ENCODE data around the gene SESTD1.
A peak's percentile ranks its signal among the peaks of the same experiment; 100 is the strongest.

SESTD1 gene

GRCh38 chr2:179179719-179180118 lies 84.9 kb downstream of the SESTD1 start:
- DNase-seq: no peak

- no peak for DNase-seq
Observed at GRCh38 chr2:179177694-179178093, 86.9 kb downstream of the SESTD1 start.

GRCh38 chr2:179174240-179174639 lies 90.4 kb downstream of the SESTD1 start:
- no peak for DNase-seq

GRCh38 chr2:179172894-179173293 lies 91.7 kb downstream of the SESTD1 start:
- DNase-seq: peak; percentile 19

DNA sequence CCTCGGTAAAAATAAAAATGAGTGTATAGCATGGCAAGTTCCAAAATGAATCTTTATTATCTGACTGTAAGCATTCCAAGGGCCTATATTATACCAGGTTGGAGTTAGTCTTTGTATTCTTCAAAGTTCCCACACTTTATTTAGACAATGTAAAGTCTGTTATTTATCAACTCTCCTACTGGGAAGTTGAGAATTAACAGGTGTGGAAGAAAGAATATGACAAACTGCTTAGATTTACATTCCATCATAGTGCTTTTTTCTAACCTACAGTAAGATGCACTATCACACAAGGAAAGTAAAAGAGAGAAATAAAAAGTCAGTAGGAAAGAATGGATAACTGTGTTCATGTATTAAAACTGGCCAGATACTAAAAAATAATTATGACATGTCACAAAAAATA lies 93.3 kb downstream of the SESTD1 start:
- DNase-seq: no peak

DNA sequence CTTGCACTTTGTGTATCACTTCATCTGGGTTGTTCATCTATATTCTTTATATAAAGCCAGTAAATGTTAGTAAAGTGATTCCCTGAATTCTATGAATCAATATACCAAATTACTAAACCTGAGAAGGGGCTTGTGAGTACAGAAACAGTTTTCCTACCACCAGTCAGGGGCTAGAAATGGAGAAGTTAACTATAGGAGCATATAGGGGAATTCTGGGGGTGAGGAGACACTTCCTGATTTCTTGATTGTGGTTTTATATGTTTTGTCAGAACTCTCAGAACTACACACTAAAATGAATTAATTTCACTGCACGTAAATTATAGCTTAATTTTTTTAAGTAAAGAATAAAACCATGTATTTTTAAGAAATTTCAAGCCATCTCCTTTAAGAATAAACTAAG lies 93.7 kb downstream of the SESTD1 start:
- no peak for DNase-seq

- no peak for DNase-seq
Observed at GRCh38 chr2:179165356-179166000, 99.2 kb downstream of the SESTD1 start.

GRCh38 chr2:179141206-179141605 lies 123.4 kb downstream of the SESTD1 start:
- DNase-seq: no peak

GRCh38 chr2:179140571-179140970 lies 124.1 kb downstream of the SESTD1 start:
- DNase-seq: no peak

GRCh38 chr2:179139506-179139905 lies 125.1 kb downstream of the SESTD1 start:
- DNase-seq: no peak

- no peak for DNase-seq
Observed at GRCh38 chr2:179137200-179137759, 127.4 kb downstream of the SESTD1 start.

DNA sequence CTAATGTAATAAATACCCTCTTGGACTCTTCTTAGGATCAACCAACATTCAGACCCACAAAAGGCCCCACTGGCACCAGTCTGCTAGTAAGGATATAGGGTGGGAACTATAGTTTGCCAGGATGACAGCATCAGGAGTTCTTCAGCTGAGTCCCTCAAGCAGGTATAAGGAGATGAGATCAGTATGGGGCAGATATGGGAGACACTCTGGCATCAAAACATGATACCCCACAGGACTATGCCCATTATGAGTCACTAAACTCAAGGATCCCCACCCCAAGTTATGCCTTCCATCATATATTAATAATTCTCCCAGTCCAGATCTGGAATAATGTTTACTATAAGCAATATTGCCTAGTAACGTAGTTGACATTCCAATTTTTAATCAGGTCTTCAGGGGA lies 131.6 kb downstream of the SESTD1 start:
- DNase-seq: no peak

DNA sequence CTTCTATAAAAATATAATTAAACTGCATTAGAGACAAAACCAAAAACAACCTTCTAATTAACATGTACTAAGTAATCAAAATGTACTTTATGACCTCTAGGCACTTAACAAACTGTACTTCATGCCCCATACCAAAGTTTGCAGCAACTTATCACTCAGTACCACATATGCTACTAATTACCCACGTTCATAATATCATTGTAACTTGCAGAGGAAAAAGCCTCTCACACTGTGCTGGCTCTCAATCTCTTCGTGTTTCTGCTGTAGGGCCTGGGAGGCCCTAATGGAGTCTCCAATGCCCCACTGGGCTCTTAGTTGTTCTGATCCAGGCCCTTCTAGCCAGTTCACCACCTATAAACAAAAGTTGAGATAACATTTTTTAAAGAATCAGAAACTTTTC lies 132.6 kb downstream of the SESTD1 start:
- DNase-seq: no peak

DNA sequence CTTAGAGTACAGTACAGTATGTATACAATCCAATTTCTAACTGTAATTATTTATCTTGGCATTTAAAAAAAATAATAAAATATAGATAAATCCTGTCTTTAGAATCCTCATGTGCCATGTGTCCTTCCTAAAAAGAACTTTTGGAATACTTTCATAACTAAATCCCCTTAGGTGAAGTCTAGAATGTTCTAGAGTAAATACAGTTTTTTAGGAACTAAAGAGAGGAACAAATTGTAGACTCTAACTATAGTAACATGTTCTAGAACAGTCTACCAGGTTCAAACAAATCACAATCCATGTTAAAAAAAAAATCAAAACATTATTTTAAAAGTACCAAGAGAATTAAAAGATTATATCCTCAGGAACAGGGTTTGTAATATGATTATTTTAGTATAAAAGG lies 134.1 kb downstream of the SESTD1 start:
- DNase-seq: no peak

DNA sequence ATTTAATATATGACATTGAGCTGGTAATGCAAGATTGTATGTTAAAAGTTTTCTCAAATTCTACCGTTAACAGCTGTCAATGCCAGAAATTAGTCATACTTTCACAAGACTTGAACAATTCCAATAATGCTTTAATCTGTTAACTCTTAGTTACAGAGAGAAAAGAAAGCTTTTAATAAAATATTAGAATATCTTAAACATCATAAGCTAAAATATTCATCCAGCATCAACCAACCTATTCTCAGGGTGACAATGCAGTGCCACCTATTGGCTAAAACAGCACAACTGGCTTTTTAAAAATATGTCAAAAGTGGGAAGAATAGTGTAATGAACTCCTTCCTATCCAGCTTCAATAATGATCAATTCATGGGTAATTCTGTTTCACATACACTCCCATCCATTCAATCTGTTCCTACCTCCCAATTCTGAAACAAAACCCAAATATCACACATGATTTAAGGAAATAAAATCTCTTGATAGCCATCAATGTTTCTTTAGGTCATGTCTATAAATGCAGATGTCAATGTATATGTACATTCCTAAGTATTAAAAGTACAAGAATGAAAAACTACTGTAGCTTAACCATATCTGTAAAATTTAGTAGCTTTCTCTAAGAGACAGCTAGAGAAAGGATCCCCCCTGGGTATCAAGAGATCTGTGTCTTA lies 134.9 kb downstream of the SESTD1 start:
- peak; percentile 57 for DNase-seq

DNA sequence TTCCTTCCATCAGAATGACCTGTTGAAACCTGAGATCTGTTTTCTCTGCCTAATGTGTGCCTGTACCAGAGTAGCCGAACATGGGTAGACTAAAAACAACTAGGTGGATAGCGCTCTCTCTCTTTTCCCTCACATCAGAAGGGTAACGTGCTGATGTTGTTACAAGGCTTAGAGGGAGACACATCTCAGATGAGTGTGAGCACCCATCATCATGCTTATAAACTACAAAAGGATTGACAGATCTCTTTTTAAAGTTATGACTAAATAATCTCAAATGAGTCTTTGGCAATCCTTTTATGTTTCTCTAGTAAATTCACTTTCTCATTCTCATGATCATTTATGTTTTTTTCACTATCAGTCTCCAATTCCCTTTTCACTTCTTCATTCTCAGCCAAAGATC lies 139.2 kb downstream of the SESTD1 start:
- DNase-seq: no peak

- no peak for DNase-seq
Observed at GRCh38 chr2:179124282-179124681, 140.3 kb downstream of the SESTD1 start.

DNA sequence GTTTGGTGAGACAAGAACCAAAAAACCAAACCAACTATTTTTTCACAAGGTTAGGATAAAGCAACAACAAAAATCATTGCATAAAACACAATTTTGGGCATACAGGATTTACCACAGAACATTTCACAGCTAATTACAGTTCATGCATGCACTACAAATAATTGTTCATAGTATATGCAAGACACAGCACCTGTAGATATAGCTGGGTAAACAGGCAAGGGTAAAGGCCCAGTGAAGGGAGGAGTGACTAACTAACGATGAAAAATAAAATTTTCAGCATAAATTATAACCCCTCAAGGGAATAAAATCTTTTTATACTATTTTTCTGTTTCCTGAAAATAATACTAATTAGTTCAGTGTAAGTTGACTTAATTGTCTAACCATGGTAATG lies 141.4 kb downstream of the SESTD1 start:
- DNase-seq: no peak

- peak; percentile 63 for DNase-seq
Observed at GRCh38 chr2:179107737-179108136, 156.9 kb downstream of the SESTD1 start.

GRCh38 chr2:179106676-179107428 lies 157.8 kb downstream of the SESTD1 start:
- peak; percentile 98 for DNase-seq

DNA sequence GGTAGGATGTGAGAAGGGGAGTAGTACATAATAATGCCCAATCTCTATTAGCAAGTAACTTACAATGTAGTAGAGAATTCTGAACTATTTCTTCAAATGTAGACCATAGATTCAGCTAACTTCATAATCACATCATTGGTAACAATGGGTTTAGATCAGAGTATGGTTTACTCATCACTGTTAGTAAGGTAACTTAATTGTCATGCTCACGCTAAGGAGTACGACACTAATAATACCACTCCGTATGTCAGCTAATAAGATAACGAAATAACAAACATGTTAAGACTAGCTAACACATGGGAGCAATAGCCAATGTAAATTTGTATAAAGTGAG lies 158.3 kb downstream of the SESTD1 start:
- DNase-seq: no peak

- DNase-seq: peak; percentile 31
Observed at GRCh38 chr2:179104736-179105135, 159.9 kb downstream of the SESTD1 start.

DNA sequence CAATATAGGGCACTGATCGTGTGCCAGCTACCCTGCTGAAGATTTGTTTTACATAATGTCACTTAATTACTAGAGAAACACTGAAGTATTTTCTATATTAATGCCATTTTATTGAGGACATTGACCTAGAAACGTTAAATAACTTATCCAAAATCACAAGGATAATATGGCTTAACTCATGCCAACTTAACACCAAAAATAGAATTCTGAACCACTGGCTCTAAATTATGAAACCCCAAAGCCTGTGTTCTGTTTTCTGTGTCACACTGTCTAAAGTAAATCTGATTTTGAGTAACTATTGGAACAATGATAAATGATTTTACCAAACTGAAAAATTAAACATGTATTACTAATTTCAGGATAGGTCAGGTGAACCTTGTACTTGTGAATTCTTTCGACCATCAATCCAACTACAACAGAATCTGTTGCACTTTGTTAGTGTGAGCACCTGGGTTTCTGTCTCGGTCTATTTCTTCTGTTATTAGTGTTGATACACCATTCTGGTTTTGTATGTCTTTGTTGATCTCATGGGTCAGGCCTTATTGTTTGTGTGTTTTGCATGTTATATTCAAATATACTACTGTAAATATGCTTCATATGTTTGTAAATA lies 166.4 kb downstream of the SESTD1 start:
- no peak for DNase-seq

- DNase-seq: no peak
Observed at GRCh38 chr2:179097131-179097530, 167.5 kb downstream of the SESTD1 start.
